Caco-2 (cell line): ENCODE measurements around the gene RALGAPB. TPM values are rescaled to one million over a fixed set of nuclear protein-coding genes. Genes with fewer than 3 reads are reported as not detected.
A peak's percentile ranks its signal among the peaks of the same experiment; 100 is the strongest.

Experiments
- BruUV-seq: library from RNA; stranded (reverse); fragments of 400-500 nt; replicated peaks from 2 replicates; lab custom pipeline; 2021; lab: Mats Ljungman, UMichigan
- CTCF ChIA-PET: fragments of 300-600 bp; sonication (Branson Sonifier 250); formaldehyde crosslinking; loops from one replicate; lab custom pipeline; 2022; ENCODE audit warnings: antibody characterized with exemption; lab: Charles Lee
- POLR2A ChIA-PET: fragments of 300-600 bp; sonication (Branson Sonifier 250); formaldehyde crosslinking; loops from one replicate; lab custom pipeline; 2022; ENCODE audit warnings: antibody characterized with exemption; lab: Charles Lee
- DNase-seq, 2 experiments: peaks; one replicate each; pipeline versions ENCODE4 v3.0.0 to v3.0.0-alpha.2; 2020 to 2022
- H3K27me3 ChIP-seq: replicated peaks from 2 replicates; pipeline ENCODE4 v1.6.0; 2011; ENCODE audit warnings: low read length; ENCODE audit not compliant: control insufficient read depth, insufficient read depth
- H3K36me3 ChIP-seq: 2 replicates; pipeline ENCODE4 v1.5.1; 2011; ENCODE audit warnings: low read length; ENCODE audit not compliant: control insufficient read depth, insufficient read depth
- H3K4me1 ChIP-seq: fragments of 250-450 bp; sonication (Bioruptor Pico); 2 replicates; pipeline ENCODE4 v1.5.1; 2020; ENCODE audit warnings: mild to moderate bottlenecking
- H3K4me3 ChIP-seq: 2 replicates; pipeline ENCODE4 v1.5.1; 2011; ENCODE audit warnings: low read depth, mild to moderate bottlenecking, control low read depth, low read length
- H3K9me3 ChIP-seq: fragments of 250-450 bp; sonication (Bioruptor Pico); 2 replicates; pipeline ENCODE4 v1.5.1; 2020; ENCODE audit warnings: mild to moderate bottlenecking, moderate library complexity
- H3K27ac Mint-ChIP-seq: one replicate; pipeline ENCODE4 v1.8.0; 2022; ENCODE audit warnings: mixed read lengths; ENCODE audit not compliant: unreplicated experiment
- H3K27me3 Mint-ChIP-seq: one replicate; pipeline ENCODE4 v1.8.0; 2022; ENCODE audit warnings: mixed read lengths; ENCODE audit not compliant: insufficient read depth, unreplicated experiment
- H3K36me3 Mint-ChIP-seq: one replicate; pipeline ENCODE4 v1.8.0; 2022; ENCODE audit warnings: mild to moderate bottlenecking, mixed read lengths; ENCODE audit not compliant: insufficient read depth, unreplicated experiment
- H3K4me1 Mint-ChIP-seq: one replicate; pipeline ENCODE4 v1.8.0; 2022; ENCODE audit warnings: low read depth, mixed read lengths; ENCODE audit not compliant: unreplicated experiment
- H3K4me3 Mint-ChIP-seq: one replicate; pipeline ENCODE4 v1.8.0; 2022; ENCODE audit warnings: mild to moderate bottlenecking, moderate library complexity, mixed read lengths; ENCODE audit not compliant: unreplicated experiment
- H3K9me3 Mint-ChIP-seq: one replicate; pipeline ENCODE4 v1.8.0; 2022; ENCODE audit warnings: mixed read lengths; ENCODE audit not compliant: unreplicated experiment
- intact Hi-C: fragments of 100-400 bp; cut with micrococcal nuclease; formaldehyde crosslinking; loops from one replicate; pipeline ENCODE4 v1.10.0; 2022; ENCODE audit not compliant: unreplicated experiment
- total RNA-seq: library from RNA; stranded (reverse); gene quantifications from 2 replicates; pipeline ENCODE4 v1.2.3, GENCODE V29; 2022
- TF ChIP-seq, protein P1 (sequence below), 2 experiments: fragments of 200-600 bp in 1 of 2; IDR thresholded peaks; 1 replicate in 1 of 2; 2 replicates in 1 of 2; pipeline versions ENCODE4 v1.5.1 to v1.8.0; 2011 to 2022; ENCODE audit warnings: antibody characterized with exemption in 1 of 2, control low read depth in 1 of 2, inconsistent platforms in 1 of 2, low read depth in 1 of 2, low read length in 1 of 2, mild to moderate bottlenecking in 1 of 2, moderate library complexity in 1 of 2; ENCODE audit not compliant: insufficient read depth in 1 of 2, severe bottlenecking in 1 of 2, unreplicated experiment in 1 of 2

The RALGAPB gene
- total RNA-seq, 1 experiment from 2014 or later = 69.1 TPM

DNA sequence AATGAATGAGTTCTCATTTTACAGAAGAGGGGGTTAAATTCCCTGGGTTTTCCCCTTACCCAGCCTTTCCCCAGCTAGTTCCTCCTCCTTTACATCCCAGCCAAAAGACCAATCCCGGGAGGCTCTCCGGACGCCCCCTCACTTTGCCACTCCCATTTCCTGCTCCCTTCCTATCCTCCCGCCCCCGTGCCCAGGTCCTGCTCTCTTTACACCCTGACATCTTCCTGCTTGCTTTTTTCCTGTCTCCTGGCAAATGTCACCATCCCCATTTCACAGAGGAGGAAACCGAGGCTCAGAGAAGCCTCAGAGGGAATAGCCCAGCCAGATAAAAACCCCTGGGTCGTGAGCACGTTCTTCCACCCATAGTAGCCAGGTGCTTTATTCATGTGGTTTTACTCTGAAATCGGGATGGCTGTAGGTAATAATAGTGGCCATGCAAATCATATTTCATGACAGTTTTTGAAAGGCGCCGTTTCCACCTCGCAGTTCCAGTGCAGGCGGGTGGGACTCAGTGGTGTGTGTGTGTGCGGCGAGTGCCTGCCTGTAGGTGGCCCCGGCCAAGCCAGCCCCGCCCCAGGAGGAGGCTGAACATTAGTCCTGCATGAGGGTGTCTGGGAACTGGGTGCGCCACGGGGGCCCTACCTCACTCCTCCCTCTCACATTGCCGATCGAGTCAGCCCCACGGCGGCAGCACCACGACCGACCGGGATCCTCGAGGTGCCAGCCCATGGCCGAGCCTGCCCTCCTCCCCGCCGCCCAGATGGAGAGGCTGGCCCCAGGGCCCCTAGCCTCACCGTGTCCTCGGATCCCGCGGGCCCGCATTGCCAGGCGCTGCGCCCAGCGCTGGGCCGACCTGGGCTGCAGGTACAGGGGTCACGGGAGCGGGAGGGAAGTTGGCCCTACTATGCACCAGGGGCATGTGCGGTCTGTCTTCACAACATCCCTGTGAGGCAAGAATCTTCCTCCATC is 128.9 kb downstream of the RALGAPB start, which contains the start of gene ARHGAP40:
ARHGAP40 (plus strand) TSS at position 594 of the 969 bp plus-strand sequence.
- intact Hi-C loops = loop anchor here (1.0 kb wide), 1 partner anchor 12 kb away; no protein-coding TSS in a partner anchor
- H3K27ac Mint-ChIP-seq = no peak within 1 kb of the TSS
- DNase-seq = peak; percentile 84 to 86
- H3K4me3 Mint-ChIP-seq = peak within 1 kb of the TSS; percentile 54
- ChIA-PET POLR2A (no interaction called here), CTCF (no interaction called here)
- no peaks in the 10 kb centered on the region for H3K27me3 ChIP-seq
- TF ChIP-seq, protein P1, sequence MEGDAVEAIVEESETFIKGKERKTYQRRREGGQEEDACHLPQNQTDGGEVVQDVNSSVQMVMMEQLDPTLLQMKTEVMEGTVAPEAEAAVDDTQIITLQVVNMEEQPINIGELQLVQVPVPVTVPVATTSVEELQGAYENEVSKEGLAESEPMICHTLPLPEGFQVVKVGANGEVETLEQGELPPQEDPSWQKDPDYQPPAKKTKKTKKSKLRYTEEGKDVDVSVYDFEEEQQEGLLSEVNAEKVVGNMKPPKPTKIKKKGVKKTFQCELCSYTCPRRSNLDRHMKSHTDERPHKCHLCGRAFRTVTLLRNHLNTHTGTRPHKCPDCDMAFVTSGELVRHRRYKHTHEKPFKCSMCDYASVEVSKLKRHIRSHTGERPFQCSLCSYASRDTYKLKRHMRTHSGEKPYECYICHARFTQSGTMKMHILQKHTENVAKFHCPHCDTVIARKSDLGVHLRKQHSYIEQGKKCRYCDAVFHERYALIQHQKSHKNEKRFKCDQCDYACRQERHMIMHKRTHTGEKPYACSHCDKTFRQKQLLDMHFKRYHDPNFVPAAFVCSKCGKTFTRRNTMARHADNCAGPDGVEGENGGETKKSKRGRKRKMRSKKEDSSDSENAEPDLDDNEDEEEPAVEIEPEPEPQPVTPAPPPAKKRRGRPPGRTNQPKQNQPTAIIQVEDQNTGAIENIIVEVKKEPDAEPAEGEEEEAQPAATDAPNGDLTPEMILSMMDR (IDR thresholded peaks at IDR 0.05; ENCODE audit: insufficient read depth in 1 of 2, low read depth in 1 of 2, low read length in 1 of 2, severe bottlenecking in 1 of 2, unreplicated experiment in 1 of 2) = peak; percentile 61 to 80
- H3K4me1 Mint-ChIP-seq = peaks cover 7% of the 10 kb centered on the region
- no peaks in the 10 kb centered on the region for H3K36me3 ChIP-seq
- no peaks in the 10 kb centered on the region for H3K9me3 Mint-ChIP-seq
- no peaks in the 10 kb centered on the region for H3K36me3 Mint-ChIP-seq
- no TSS peak for BruUV-seq
- H3K4me3 ChIP-seq = peak within 1 kb of the TSS; percentile 32
- H3K9me3 ChIP-seq = no peaks in the 10 kb centered on the region
- 0 out of 2 replicates have a peak, but pooled peaks cover 8% of the 10 kb centered on the region for H3K4me1 ChIP-seq
- H3K27me3 Mint-ChIP-seq = peaks cover 36% of the 10 kb centered on the region

DNA sequence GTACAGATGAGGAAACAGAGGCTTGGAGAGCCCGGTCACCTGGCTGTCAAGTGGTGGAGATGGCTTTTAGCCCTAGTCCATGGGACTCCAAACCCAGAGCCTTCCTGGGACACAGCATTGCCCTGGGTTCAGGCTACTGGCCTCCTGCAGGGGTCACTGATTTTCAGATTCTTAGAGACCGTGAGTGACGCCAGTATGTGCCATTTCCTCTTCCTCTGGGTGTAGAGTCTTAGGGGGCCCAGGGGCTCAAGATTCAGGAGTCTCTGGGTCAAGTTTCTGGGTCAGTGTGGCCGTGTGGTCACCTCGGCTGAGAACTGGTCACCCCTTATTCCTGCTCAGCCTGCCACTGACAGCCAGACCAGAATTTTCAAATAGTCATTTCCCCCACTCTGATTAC is 129.5 kb downstream of the RALGAPB start:
- no TSS peak for BruUV-seq
- no peaks in the 10 kb centered on the region for H3K36me3 Mint-ChIP-seq
- H3K4me3 Mint-ChIP-seq = no peak overlapping the region
- H3K4me3 ChIP-seq = no peak overlapping the region
- no peak for DNase-seq
- no peaks in the 10 kb centered on the region for H3K36me3 ChIP-seq
- intact Hi-C loops = no loop called here
- CTCF ChIA-PET = no interaction called here
- H3K27ac Mint-ChIP-seq = no peak overlapping the region
- POLR2A ChIA-PET = no interaction called here
- H3K4me1 ChIP-seq = 0 out of 2 replicates have a peak, but pooled peaks cover 8% of the 10 kb centered on the region
- peaks cover 31% of the 10 kb centered on the region for H3K27me3 Mint-ChIP-seq
- no peaks in the 10 kb centered on the region for H3K27me3 ChIP-seq
- TF ChIP-seq, protein P1 (IDR thresholded peaks at IDR 0.05; ENCODE audit: insufficient read depth in 1 of 2, low read depth in 1 of 2, low read length in 1 of 2, severe bottlenecking in 1 of 2, unreplicated experiment in 1 of 2) = no peak
- peaks cover 7% of the 10 kb centered on the region for H3K4me1 Mint-ChIP-seq
- H3K9me3 Mint-ChIP-seq = no peaks in the 10 kb centered on the region
- no peaks in the 10 kb centered on the region for H3K9me3 ChIP-seq

DNA sequence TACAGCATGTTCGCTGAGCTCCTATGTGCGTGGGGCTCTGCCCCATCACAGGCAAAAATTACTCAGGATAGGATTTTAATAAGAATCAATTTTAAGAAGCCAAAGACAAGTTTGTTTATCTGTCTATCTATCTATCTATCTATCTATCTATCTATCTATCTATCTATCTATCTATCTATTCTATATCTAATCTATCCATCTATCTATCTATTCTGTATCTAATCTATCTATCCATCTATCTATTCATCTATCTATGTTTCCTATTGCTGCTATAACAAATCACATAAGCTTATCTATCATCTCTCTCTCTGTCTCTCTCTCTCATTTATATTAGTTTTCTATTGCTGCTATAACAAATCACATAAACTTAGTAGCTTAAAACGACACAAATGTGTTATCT is 130.6 kb downstream of the RALGAPB start:
- Mint-ChIP-seq H3K27ac (no peak overlapping the region), H3K4me1 (peaks cover 7% of the 10 kb centered on the region), H3K9me3 (no peaks in the 10 kb centered on the region), H3K4me3 (no peak overlapping the region), H3K27me3 (peaks cover 20% of the 10 kb centered on the region), H3K36me3 (no peaks in the 10 kb centered on the region)
- ChIA-PET CTCF (interaction anchor here (0.6 kb wide), 1 partner anchor 247 kb away, joined by 5 read pairs; no protein-coding TSS in a partner anchor), POLR2A (no interaction called here)
- no TSS peak for BruUV-seq
- no peaks in the 10 kb centered on the region for H3K36me3 ChIP-seq
- no peak overlapping the region for H3K4me3 ChIP-seq
- H3K4me1 ChIP-seq = 0 out of 2 replicates have a peak, but pooled peaks cover 8% of the 10 kb centered on the region
- no peak for DNase-seq
- H3K27me3 ChIP-seq = no peaks in the 10 kb centered on the region
- no peaks in the 10 kb centered on the region for H3K9me3 ChIP-seq
- TF ChIP-seq, protein P1 (IDR thresholded peaks at IDR 0.05; ENCODE audit: insufficient read depth in 1 of 2, low read depth in 1 of 2, low read length in 1 of 2, severe bottlenecking in 1 of 2, unreplicated experiment in 1 of 2) = no peak
- intact Hi-C loops = no loop called here
